Peyer's patch (tissue), 4 donors: ENCODE data around the gene ZNF577. TPM values are rescaled to one million over a fixed set of nuclear protein-coding genes. Genes with fewer than 3 reads are reported as not detected.

Experiments used
- DNase-seq, 3 donors: peaks; one replicate each; pipeline ENCODE4 v3.0.0-alpha.2; 2017 to 2019
- H3K27ac ChIP-seq, 4 donors: fragments of 200-600 bp; sonication (generic); one replicate each; pipeline ENCODE4 v1.5.1; 2016 to 2019
- H3K27me3 ChIP-seq, 2 donors: fragments of 200-600 bp; sonication (generic); one replicate each; pipeline ENCODE4 v1.5.1; 2019
- H3K36me3 ChIP-seq, 3 donors: fragments of 200-600 bp; sonication (generic); one replicate each; pipeline ENCODE4 v1.5.1; 2016 to 2019
- H3K4me1 ChIP-seq, 4 donors: fragments of 200-600 bp; sonication (generic); one replicate each; pipeline ENCODE4 v1.5.1; 2016 to 2019
- H3K4me3 ChIP-seq, 4 donors: fragments of 200-600 bp; sonication (generic); 1 replicate in 3 of 4; 2 replicates in 1 of 4; pipeline ENCODE4 v1.5.1; 2016 to 2019; ENCODE audit warnings: mild to moderate bottlenecking in 1 of 4
- H3K9me3 ChIP-seq, 4 donors: fragments of 200-600 bp; sonication (generic); one replicate each; pipeline ENCODE4 v1.5.1; 2016 to 2019; ENCODE audit warnings: mild to moderate bottlenecking in 1 of 4
- CTCF ChIP-seq, 6 experiments: fragments of 450-650 bp in 4 of 6; fragments of 200-600 bp in 2 of 6; sonication (generic) in 1 of 6; IDR thresholded peaks; one replicate each; pipeline ENCODE4 v1.5.1; 2017 to 2019; ENCODE audit warnings: antibody characterized with exemption in 6 of 6, mild to moderate bottlenecking in 3 of 6, moderate library complexity in 1 of 6
- POLR2A ChIP-seq, 2 donors: fragments of 450-650 bp; IDR thresholded peaks; one replicate each; pipeline ENCODE4 v1.5.1; 2017; ENCODE audit warnings: antibody characterized with exemption in 2 of 2, mild to moderate bottlenecking in 2 of 2, moderate library complexity in 2 of 2
- total RNA-seq, 4 donors: library from RNA; depleted of rRNA; stranded (reverse); fragments of >200 nt; gene quantifications; one replicate each; pipeline ENCODE4 v1.1.0, GENCODE V29; 2016

The ZNF577 gene
- total RNA-seq, 4 donors from 2014 or later = 10.7 to 66.8 (median 26.1) TPM

GRCh38 chr19:51889934-51890333 is 2.2 kb upstream of the ZNF577 start:
- no peak for DNase-seq
- peaks cover 0 to 83% (median 42%) of the 10 kb centered on the region in 4 donors for H3K9me3 ChIP-seq
- H3K27ac ChIP-seq = no peak overlapping the region
- no peaks in the 10 kb centered on the region for H3K27me3 ChIP-seq
- H3K4me3 ChIP-seq = no peak overlapping the region
- TF ChIP-seq CTCF (IDR thresholded peaks at IDR 0.05) (no peak), POLR2A (IDR thresholded peaks at IDR 0.05) (no peak)
- peaks cover 0 to 11% (median 0%) of the 10 kb centered on the region in 4 donors for H3K4me1 ChIP-seq
- peaks cover 0 to 55% (median 4%) of the 10 kb centered on the region in 3 donors for H3K36me3 ChIP-seq

GRCh38 chr19:51884713-51885112 is 3.0 kb downstream of the ZNF577 start:
- Histone ChIP-seq H3K9me3 (peaks cover 0 to 52% (median 25%) of the 10 kb centered on the region in 4 donors), H3K4me1 (peaks cover 0 to 11% (median 0%) of the 10 kb centered on the region in 4 donors), H3K4me3 (no peak overlapping the region), H3K27ac (no peak overlapping the region), H3K27me3 (no peaks in the 10 kb centered on the region), H3K36me3 (peaks cover 0 to 16% (median 0%) of the 10 kb centered on the region in 3 donors)
- TF ChIP-seq POLR2A (IDR thresholded peaks at IDR 0.05) (no peak), CTCF (IDR thresholded peaks at IDR 0.05) (no peak)
- no peak for DNase-seq

- TF ChIP-seq CTCF (IDR thresholded peaks at IDR 0.05) = no peak
- TF ChIP-seq POLR2A (IDR thresholded peaks at IDR 0.05) = no peak
- DNase-seq = no peak
- Histone ChIP-seq H3K27me3 (no peaks in the 10 kb centered on the region), H3K36me3 (peaks cover 0 to 32% (median 0%) of the 10 kb centered on the region in 3 donors), H3K4me3 (no peak overlapping the region), H3K9me3 (peaks cover 0 to 39% (median 20%) of the 10 kb centered on the region in 4 donors), H3K4me1 (peaks cover 0 to 5% (median 0%) of the 10 kb centered on the region in 4 donors), H3K27ac (no peak overlapping the region)
Measured at GRCh38 chr19:51882518-51882917, 5.2 kb downstream of the ZNF577 start.

- no peak for DNase-seq
- H3K36me3 ChIP-seq = peaks cover 0 to 56% (median 0%) of the 10 kb centered on the region in 3 donors
- H3K27me3 ChIP-seq = no peaks in the 10 kb centered on the region
- no peak overlapping the region for H3K4me3 ChIP-seq
- H3K9me3 ChIP-seq = peaks cover 0 to 64% (median 30%) of the 10 kb centered on the region in 4 donors
- TF ChIP-seq POLR2A (IDR thresholded peaks at IDR 0.05) (no peak), CTCF (IDR thresholded peaks at IDR 0.05) (no peak)
- H3K4me1 ChIP-seq = no peaks in the 10 kb centered on the region
- no peak overlapping the region for H3K27ac ChIP-seq
Measured at GRCh38 chr19:51873097-51873496, 14.7 kb downstream of the ZNF577 start.

GRCh38 chr19:51861870-51862622 is 25.7 kb downstream of the ZNF577 start:
- Histone ChIP-seq H3K9me3 (peaks cover 3 to 90% (median 24%) of the 10 kb centered on the region in 4 donors), H3K27me3 (no peaks in the 10 kb centered on the region), H3K4me1 (no peaks in the 10 kb centered on the region), H3K36me3 (no peaks in the 10 kb centered on the region), H3K4me3 (no peak overlapping the region), H3K27ac (no peak overlapping the region)
- TF ChIP-seq CTCF (IDR thresholded peaks at IDR 0.05) (no peak), POLR2A (IDR thresholded peaks at IDR 0.05) (no peak)
- no peak for DNase-seq
